GM23338 (cell line): ENCODE data around the gene SPATA13. TPM values are rescaled to one million over a fixed set of nuclear protein-coding genes. Genes with fewer than 3 reads are reported as not detected.

Experiments
- ATAC-seq: fragments of 200-7000 bp; cut with Tn5 transposase; 3 replicates; pipeline ENCODE4 v1.9.1; 2020
- DNase-seq: peaks from one replicate; pipeline ENCODE4 v3.0.0-alpha.2; 2015; ENCODE audit warnings: low spot score
- H2AFZ ChIP-seq: fragments of 200-600 bp; sonication (generic); 2 replicates; pipeline ENCODE4 v1.8.0; 2016; ENCODE audit warnings: antibody characterized with exemption, mild to moderate bottlenecking, moderate library complexity
- H3F3A ChIP-seq: fragments of 200-600 bp; sonication (generic); replicated peaks from 2 replicates; pipeline ENCODE4 v1.8.0; 2017; ENCODE audit warnings: antibody characterized with exemption, mixed run types, low read depth
- H3K27ac ChIP-seq: fragments of 200-600 bp; sonication (generic); 2 replicates; pipeline ENCODE4 v1.6.1; 2016; ENCODE audit warnings: low read depth
- H3K27me3 ChIP-seq: fragments of 200-600 bp; sonication (generic); 2 replicates; pipeline ENCODE4 v1.8.0; 2016; ENCODE audit warnings: mild to moderate bottlenecking, mixed run types, moderate library complexity; ENCODE audit not compliant: insufficient read depth
- H3K36me3 ChIP-seq: fragments of 200-600 bp; sonication (generic); 2 replicates; pipeline ENCODE4 v1.8.0; 2016; ENCODE audit warnings: mild to moderate bottlenecking; ENCODE audit not compliant: insufficient read depth
- H3K4me1 ChIP-seq: fragments of 200-600 bp; sonication (generic); 2 replicates; pipeline ENCODE4 v1.8.0; 2016; ENCODE audit warnings: mild to moderate bottlenecking, moderate library complexity; ENCODE audit not compliant: insufficient read depth
- H3K4me2 ChIP-seq: fragments of 200-600 bp; sonication (generic); 2 replicates; pipeline ENCODE4 v1.7.1; 2017; ENCODE audit warnings: mixed run types
- H3K4me3 ChIP-seq: fragments of 200-600 bp; sonication (generic); 2 replicates; pipeline ENCODE4 v1.6.1; 2016; ENCODE audit warnings: mixed run types
- H3K79me2 ChIP-seq: fragments of 200-600 bp; sonication (generic); replicated peaks from 2 replicates; pipeline ENCODE4 v1.8.0; 2017; ENCODE audit warnings: mild to moderate bottlenecking; ENCODE audit not compliant: insufficient read depth
- H3K9me2 ChIP-seq: fragments of 200-600 bp; sonication (generic); 2 replicates; pipeline ENCODE4 v1.8.0; 2017; ENCODE audit not compliant: insufficient read depth
- H4K20me1 ChIP-seq: fragments of 200-600 bp; sonication (generic); replicated peaks from 2 replicates; pipeline ENCODE4 v1.8.0; 2017; ENCODE audit warnings: mild to moderate bottlenecking; ENCODE audit not compliant: insufficient read depth
- H3K27ac Mint-ChIP-seq: 2 replicates; pipeline ENCODE4 v1.8.0; 2020; ENCODE audit warnings: inconsistent platforms, mild to moderate bottlenecking, moderate library complexity, mixed read lengths
- H3K27me3 Mint-ChIP-seq: 3 replicates; pipeline ENCODE4 v1.8.0; 2022; ENCODE audit warnings: low read depth, mild to moderate bottlenecking, moderate library complexity, mixed read lengths, inconsistent platforms; ENCODE audit not compliant: insufficient read depth, poor library complexity
- H3K36me3 Mint-ChIP-seq: 3 replicates; pipeline ENCODE4 v1.8.0; 2021; ENCODE audit warnings: low read depth, mild to moderate bottlenecking, inconsistent platforms, moderate library complexity, mixed read lengths
- H3K4me1 Mint-ChIP-seq: 3 replicates; pipeline ENCODE4 v1.8.0; 2020; ENCODE audit warnings: mild to moderate bottlenecking, inconsistent platforms, mixed read lengths
- H3K4me3 Mint-ChIP-seq: 3 replicates; pipeline ENCODE4 v1.8.0; 2021; ENCODE audit warnings: moderate library complexity, mild to moderate bottlenecking, inconsistent platforms, mixed read lengths
- H3K9me3 Mint-ChIP-seq: 3 replicates; pipeline ENCODE4 v1.8.0; 2020; ENCODE audit warnings: moderate library complexity, mild to moderate bottlenecking, inconsistent platforms, mixed read lengths
- CREB1 ChIP-seq: fragments of 250-450 bp; sonication (Bioruptor Pico); IDR thresholded peaks from 2 replicates; pipeline ENCODE4 v1.5.0; 2020; ENCODE audit warnings: low read depth, mild to moderate bottlenecking, moderate library complexity
- CTCF ChIP-seq, 2 experiments: fragments of 200-600 bp in 1 of 2; sonication (generic) in 1 of 2; conservative IDR thresholded peaks; 2 replicates each; pipeline versions ENCODE4 v1.5.1 to v1.6.1; 2016 to 2017; ENCODE audit warnings: antibody characterized with exemption in 2 of 2, low read depth in 2 of 2, mild to moderate bottlenecking in 2 of 2, moderate library complexity in 1 of 2
- EZH2 ChIP-seq: fragments of 200-600 bp; sonication (generic); IDR thresholded peaks from one replicate; pipeline ENCODE4 v1.8.0; 2017; ENCODE audit warnings: antibody characterized with exemption, mild to moderate bottlenecking, low read depth; ENCODE audit not compliant: unreplicated experiment
- EZH2phosphoT487 ChIP-seq: fragments of 200-600 bp; sonication (generic); IDR thresholded peaks from one replicate; pipeline ENCODE4 v1.8.1; 2018; ENCODE audit warnings: antibody characterized with exemption; ENCODE audit not compliant: unreplicated experiment
- JUNB ChIP-seq: IDR thresholded peaks from one replicate; pipeline ENCODE4 v1.6.1; 2016; ENCODE audit warnings: antibody characterized with exemption; ENCODE audit not compliant: unreplicated experiment
- NANOG ChIP-seq: IDR thresholded peaks from 2 replicates; pipeline ENCODE4 v1.6.1; 2016; ENCODE audit warnings: antibody characterized with exemption, borderline replicate concordance
- POLR2AphosphoS5 ChIP-seq: IDR thresholded peaks from 2 replicates; pipeline ENCODE4 v1.6.1; 2016; ENCODE audit warnings: antibody characterized with exemption, low read depth
- REST ChIP-seq: IDR thresholded peaks from one replicate; pipeline ENCODE4 v1.6.1; 2018; ENCODE audit warnings: antibody characterized with exemption; ENCODE audit not compliant: unreplicated experiment
- STAT1 ChIP-seq: IDR thresholded peaks from one replicate; pipeline ENCODE4 v1.6.1; 2016; ENCODE audit warnings: antibody characterized with exemption; ENCODE audit not compliant: unreplicated experiment
- ZNF114 ChIP-seq: fragments of 250-450 bp; sonication (Bioruptor Pico); IDR thresholded peaks from 2 replicates; pipeline ENCODE4 v1.5.0; 2020; ENCODE audit warnings: mild to moderate bottlenecking, moderate library complexity
- ZNF331 ChIP-seq: fragments of 250-450 bp; sonication (Bioruptor Pico); IDR thresholded peaks from 2 replicates; pipeline ENCODE4 v1.5.0; 2020; ENCODE audit warnings: low read depth, mild to moderate bottlenecking, moderate library complexity
- ZNF462 ChIP-seq: fragments of 250-450 bp; sonication (Bioruptor Pico); IDR thresholded peaks from 2 replicates; pipeline ENCODE4 v1.5.0; 2020; ENCODE audit warnings: mild to moderate bottlenecking, moderate library complexity
- polyA plus RNA-seq: library from polyadenylated mRNA; unstranded; fragments of >200 nt; fragmentation: Nextera tagmentation; extraction: Ambion mirVana; gene quantifications from 2 replicates; pipeline ENCODE4 v1.2.1, GENCODE V29; 2016
- total RNA-seq: library from RNA; depleted of rRNA; stranded (reverse); fragments of >200 nt; shearing (Covaris generic); gene quantifications from 2 replicates; pipeline ENCODE4 v1.2.3, GENCODE V29; 2014
- TF ChIP-seq, protein P1 (sequence below): IDR thresholded peaks from 2 replicates; pipeline ENCODE4 v1.6.1; 2016; ENCODE audit warnings: antibody characterized with exemption

Gene SPATA13
- total and polyA plus RNA-seq, 2 experiments from 2014 or later = 11.9 to 45.7 TPM

DNA sequence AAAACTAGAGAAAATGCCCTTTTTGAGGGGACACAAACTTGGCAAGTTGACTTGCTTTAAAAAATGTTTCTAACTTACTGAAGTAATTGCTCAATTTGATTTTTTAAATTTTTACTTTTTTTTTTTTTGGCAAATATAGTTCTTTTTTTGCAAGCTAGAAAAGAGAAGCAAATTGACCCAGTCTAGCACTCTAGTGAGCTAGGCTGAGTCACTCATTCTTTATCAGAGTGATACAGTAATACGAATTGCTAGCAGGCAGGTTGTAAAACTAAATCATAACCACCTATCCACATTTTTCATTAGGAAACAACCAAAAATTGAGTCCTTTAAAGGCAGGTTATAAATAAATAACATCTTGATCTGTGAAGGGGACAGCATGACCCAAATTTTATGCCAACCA, 97.0 kb downstream of the SPATA13 start:
- Histone ChIP-seq H3K4me1 (no peaks in the 10 kb centered on the region), H3K79me2 (no peaks in the 10 kb centered on the region), H3K27ac (no peak overlapping the region), H3K9me2 (no peaks in the 10 kb centered on the region), H3F3A (no peaks in the 10 kb centered on the region), H3K4me3 (no peak overlapping the region), H2AFZ (no peak overlapping the region), H4K20me1 (peaks cover 4% of the 10 kb centered on the region; the same call in 1 of the 2 replicates), H3K4me2 (no peak overlapping the region), H3K27me3 (no peaks in the 10 kb centered on the region), H3K36me3 (no peaks in the 10 kb centered on the region; the same call in 1 of the 2 replicates)
- no peaks in the 10 kb centered on the region for H3K9me3 Mint-ChIP-seq
- TF ChIP-seq EZH2 (no peak), ZNF462 (CRISPR knock-in tag) (no peak), REST (no peak), NANOG (no peak), EZH2phosphoT487 (no peak), STAT1 (no peak), JUNB (no peak), POLR2AphosphoS5 (no peak), CREB1 (CRISPR knock-in tag) (no peak), CTCF (conservative IDR thresholded peaks at IDR 0.05; ENCODE audit: low read depth in 2 of 2) (no peak), ZNF331 (CRISPR knock-in tag) (no peak), ZNF114 (no peak)
- TF ChIP-seq, protein P1, sequence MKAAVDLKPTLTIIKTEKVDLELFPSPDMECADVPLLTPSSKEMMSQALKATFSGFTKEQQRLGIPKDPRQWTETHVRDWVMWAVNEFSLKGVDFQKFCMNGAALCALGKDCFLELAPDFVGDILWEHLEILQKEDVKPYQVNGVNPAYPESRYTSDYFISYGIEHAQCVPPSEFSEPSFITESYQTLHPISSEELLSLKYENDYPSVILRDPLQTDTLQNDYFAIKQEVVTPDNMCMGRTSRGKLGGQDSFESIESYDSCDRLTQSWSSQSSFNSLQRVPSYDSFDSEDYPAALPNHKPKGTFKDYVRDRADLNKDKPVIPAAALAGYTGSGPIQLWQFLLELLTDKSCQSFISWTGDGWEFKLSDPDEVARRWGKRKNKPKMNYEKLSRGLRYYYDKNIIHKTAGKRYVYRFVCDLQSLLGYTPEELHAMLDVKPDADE = no peak
- ATAC-seq (no peak), DNase-seq (no peak)
- H3K27me3 Mint-ChIP-seq = peaks cover 6% of the 10 kb centered on the region
- H3K27ac Mint-ChIP-seq = no peak overlapping the region
- peaks cover 13% of the 10 kb centered on the region; the same call in 2 of the 3 replicates for H3K36me3 Mint-ChIP-seq
- H3K4me3 Mint-ChIP-seq = no peak overlapping the region
- no peaks in the 10 kb centered on the region; the same call in 2 of the 3 replicates for H3K4me1 Mint-ChIP-seq
